Measurements from ENCODE around the gene RNF121.

DNA sequence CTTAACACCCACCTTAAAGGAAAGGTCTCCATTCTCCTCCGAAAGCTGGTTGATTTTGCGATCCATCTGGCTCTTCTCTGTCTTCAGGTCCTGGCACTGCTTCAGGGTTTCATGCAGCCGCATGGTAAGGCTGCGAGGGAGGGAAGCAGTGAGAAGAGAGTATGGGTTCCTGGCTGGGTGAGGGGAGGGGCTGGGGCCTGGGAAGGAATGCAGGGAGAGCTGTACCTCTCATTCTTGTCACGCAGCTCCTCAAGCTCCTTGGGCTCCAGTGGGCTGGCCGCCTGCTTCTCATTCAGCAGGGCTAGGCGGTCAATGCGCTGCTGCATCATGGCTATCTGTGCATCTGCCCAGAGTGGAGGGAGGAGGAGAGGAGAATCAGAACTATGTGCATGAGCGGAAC is 89.3 kb downstream of the RNF121 start:
- TF ChIP-seq, protein P1, sequence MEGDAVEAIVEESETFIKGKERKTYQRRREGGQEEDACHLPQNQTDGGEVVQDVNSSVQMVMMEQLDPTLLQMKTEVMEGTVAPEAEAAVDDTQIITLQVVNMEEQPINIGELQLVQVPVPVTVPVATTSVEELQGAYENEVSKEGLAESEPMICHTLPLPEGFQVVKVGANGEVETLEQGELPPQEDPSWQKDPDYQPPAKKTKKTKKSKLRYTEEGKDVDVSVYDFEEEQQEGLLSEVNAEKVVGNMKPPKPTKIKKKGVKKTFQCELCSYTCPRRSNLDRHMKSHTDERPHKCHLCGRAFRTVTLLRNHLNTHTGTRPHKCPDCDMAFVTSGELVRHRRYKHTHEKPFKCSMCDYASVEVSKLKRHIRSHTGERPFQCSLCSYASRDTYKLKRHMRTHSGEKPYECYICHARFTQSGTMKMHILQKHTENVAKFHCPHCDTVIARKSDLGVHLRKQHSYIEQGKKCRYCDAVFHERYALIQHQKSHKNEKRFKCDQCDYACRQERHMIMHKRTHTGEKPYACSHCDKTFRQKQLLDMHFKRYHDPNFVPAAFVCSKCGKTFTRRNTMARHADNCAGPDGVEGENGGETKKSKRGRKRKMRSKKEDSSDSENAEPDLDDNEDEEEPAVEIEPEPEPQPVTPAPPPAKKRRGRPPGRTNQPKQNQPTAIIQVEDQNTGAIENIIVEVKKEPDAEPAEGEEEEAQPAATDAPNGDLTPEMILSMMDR (conservative IDR thresholded peaks at IDR 0.05): no peak
- no peak for TF ChIP-seq ZFX (IDR thresholded peaks at IDR 0.05)

All from C4-2B (cell line).